Measurements from ENCODE around the gene CCDC87.

The CCDC87 gene

GRCh38 chr11:66579017-66579606, 13.8 kb downstream of the CCDC87 start:
- no peak for DNase-seq (ENCODE audit: low read depth)

- DNase-seq (ENCODE audit: low read depth): no peak
Observed at GRCh38 chr11:66570850-66571180, 22.0 kb downstream of the CCDC87 start.

- no peak for DNase-seq (ENCODE audit: low read depth)
Observed at GRCh38 chr11:66570079-66570849, 22.6 kb downstream of the CCDC87 start.

GRCh38 chr11:66569076-66569475, 23.8 kb downstream of the CCDC87 start:
- DNase-seq (ENCODE audit: low read depth): no peak

GRCh38 chr11:66568124-66568916, 24.5 kb downstream of the CCDC87 start, which contains the start of gene CTSF:
Gene CTSF, minus strand, starts transcription at chr11:66568606. Its CDS starts 120 bp downstream, at chr11:66568486.
- DNase-seq (ENCODE audit: low read depth): peak; percentile 49

GRCh38 chr11:66567787-66568123, 25.1 kb downstream of the CCDC87 start:
- DNase-seq (ENCODE audit: low read depth): no peak

- no peak for DNase-seq (ENCODE audit: low read depth)
Observed at GRCh38 chr11:66566221-66566620, 26.6 kb downstream of the CCDC87 start.

GRCh38 chr11:66564984-66565383, 27.9 kb downstream of the CCDC87 start:
- DNase-seq (ENCODE audit: low read depth): no peak

GRCh38 chr11:66564538-66564937, 28.3 kb downstream of the CCDC87 start:
- DNase-seq (ENCODE audit: low read depth): no peak

- DNase-seq (ENCODE audit: low read depth): no peak
Observed at GRCh38 chr11:66563832-66564231, 29.0 kb downstream of the CCDC87 start.

- no peak for DNase-seq (ENCODE audit: low read depth)
Observed at GRCh38 chr11:66562907-66563583, 29.8 kb downstream of the CCDC87 start.

GRCh38 chr11:66562275-66562674, 30.6 kb downstream of the CCDC87 start:
- no peak for DNase-seq (ENCODE audit: low read depth)

- DNase-seq (ENCODE audit: low read depth): no peak
Observed at GRCh38 chr11:66561975-66562248, 31.0 kb downstream of the CCDC87 start.

- DNase-seq (ENCODE audit: low read depth): no peak
Observed at GRCh38 chr11:66561178-66561974, 31.5 kb downstream of the CCDC87 start.

- DNase-seq (ENCODE audit: low read depth): no peak
Observed at GRCh38 chr11:66559866-66560676, 32.8 kb downstream of the CCDC87 start.

- no peak for DNase-seq (ENCODE audit: low read depth)
Observed at GRCh38 chr11:66559142-66559865, 33.6 kb downstream of the CCDC87 start.

- no peak for DNase-seq (ENCODE audit: low read depth)
Observed at GRCh38 chr11:66557733-66558326, 35.0 kb downstream of the CCDC87 start.

GRCh38 chr11:66556086-66556485, 36.8 kb downstream of the CCDC87 start:
- DNase-seq (ENCODE audit: low read depth): no peak

GRCh38 chr11:66555416-66555815, 37.4 kb downstream of the CCDC87 start:
- no peak for DNase-seq (ENCODE audit: low read depth)

GRCh38 chr11:66554602-66555001, 38.3 kb downstream of the CCDC87 start:
- no peak for DNase-seq (ENCODE audit: low read depth)

Measured in CMK (cell line).